H1 (cell line): ENCODE measurements around the gene FGGY. TPM values are rescaled to one million over a fixed set of nuclear protein-coding genes. Genes with fewer than 3 reads are reported as not detected.

Source experiments
- NRF1 ChIP-seq: IDR thresholded peaks from 2 replicates; pipeline ENCODE4 v1.6.1; 2011; ENCODE audit warnings: mild to moderate bottlenecking, low read depth, low read length, improper control_type of control experiment
- POLR2A ChIP-seq, 2 experiments: IDR thresholded peaks; 1 replicate in 1 of 2; 2 replicates in 1 of 2; pipeline ENCODE4 v1.6.1; 2011; ENCODE audit warnings: low read depth in 2 of 2, low read length in 2 of 2, mild to moderate bottlenecking in 2 of 2; ENCODE audit errors: control extremely low read depth in 1 of 2
- POU5F1 ChIP-seq: IDR thresholded peaks from 2 replicates; pipeline ENCODE4 v1.6.1; 2011; ENCODE audit warnings: low read depth, mild to moderate bottlenecking, low read length, moderate library complexity
- RFX5 ChIP-seq: IDR thresholded peaks from 2 replicates; pipeline ENCODE4 v1.6.1; 2011; ENCODE audit warnings: low read depth, low read length, improper control_type of control experiment, borderline replicate concordance
- TCF12 ChIP-seq: IDR thresholded peaks from 2 replicates; pipeline ENCODE4 v1.6.1; 2011; ENCODE audit warnings: low read depth, mild to moderate bottlenecking, low read length
- polyA plus RNA-seq, 7 experiments: library from polyadenylated mRNA; depleted of rRNA in 3 of 7; stranded (reverse) in 5 of 7; unstranded in 2 of 7; fragments of >200 nt in 5 of 7; fragments of 200-250 nt in 2 of 7; gene quantifications; 1 replicate in 5 of 7; 2 replicates in 1 of 7; 4 replicates in 1 of 7; pipeline versions ENCODE4 v1.2.1 to v1.2.3, GENCODE V29; 2011 to 2013; ENCODE audit warnings: missing spikeins in 2 of 7, mixed read lengths in 2 of 7
- total RNA-seq: library from RNA; stranded (reverse); fragmentation: NEBNext Ultra II Directional; extraction: Animal tissue kit (Norgen Biotek cat#: 25700); gene quantifications from 2 replicates; pipeline ENCODE4 v1.2.1, GENCODE V29; 2021

The FGGY gene
- total and polyA plus RNA-seq, 2 of the 8 experiments (the other 6 are each of a cell fraction or from before 2014, with no cell fraction given) = 10.3 to 12.5 TPM

DNA sequence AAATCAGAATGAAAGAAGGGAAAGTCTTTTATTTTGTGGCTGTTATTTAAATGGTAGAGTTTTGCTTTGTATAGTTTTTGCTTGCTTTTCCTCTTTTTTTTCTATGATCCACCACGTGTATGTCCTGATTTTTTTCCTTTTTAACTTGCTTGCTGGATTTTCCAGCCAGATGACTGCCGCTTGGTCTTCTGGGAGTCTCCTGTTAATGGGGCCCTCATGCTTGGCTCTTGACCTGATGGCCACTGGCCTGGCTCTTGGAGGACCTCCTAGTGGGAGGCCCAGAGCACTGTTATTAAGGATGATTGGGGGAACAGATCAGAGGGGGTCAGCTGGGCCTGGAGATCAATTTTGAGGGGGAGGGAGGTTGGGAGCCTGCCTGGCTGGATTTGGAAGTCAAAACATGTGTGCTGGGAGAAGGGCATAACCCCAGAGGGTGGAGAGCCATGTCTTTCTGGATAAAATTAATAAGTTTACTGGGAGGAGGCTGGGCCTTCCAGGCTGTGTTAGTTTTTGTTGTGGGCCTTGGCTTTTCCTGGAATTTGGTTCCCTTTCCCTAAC is 1.2 kb downstream of the FGGY start (continued):
- TF ChIP-seq POU5F1 (no peak), RFX5 (no peak), POLR2A (IDR thresholded peaks at IDR 0.05; ENCODE audit: control extremely low read depth in 1 of 2, low read depth in 2 of 2, low read length in 2 of 2) (no peak), TCF12 (no peak), NRF1 (no peak)
